Measurements from ENCODE around the gene ATF6. TPM values are rescaled to one million over a fixed set of nuclear protein-coding genes. Genes with fewer than 3 reads are reported as not detected.

Gene ATF6
- total RNA-seq, 1 experiment from 2014 or later: 20.9 TPM

DNA sequence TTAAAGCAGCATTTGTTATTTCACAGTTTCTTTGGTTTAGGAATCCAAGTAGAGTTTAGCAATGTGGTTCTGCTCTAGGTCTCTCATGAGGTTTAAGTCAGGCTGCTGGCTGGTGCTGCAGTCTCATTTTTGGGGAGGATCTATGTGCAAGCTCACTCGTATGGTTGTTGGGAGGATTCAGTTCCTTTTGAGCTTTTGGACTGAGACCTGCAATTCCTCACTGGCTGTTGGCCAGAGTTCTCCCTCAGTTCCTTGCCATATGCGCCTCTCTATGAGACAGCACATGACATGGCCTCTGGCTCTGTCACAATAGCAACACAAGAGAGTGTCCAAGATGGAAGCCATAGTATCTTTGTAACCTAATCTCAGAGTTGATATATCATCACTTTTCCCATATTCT lies 166.5 kb downstream of the ATF6 start:
- H3K9me3 ChIP-seq (ENCODE audit: control insufficient read depth in 1 of 2, insufficient read depth in 1 of 2, low read depth in 1 of 2, low read length in 2 of 2): no peaks in the 10 kb centered on the region
- H4K20me1 ChIP-seq (ENCODE audit: insufficient read depth): no peaks in the 10 kb centered on the region
- CTCF ChIA-PET: no interaction called here
- RAD21 ChIA-PET (ENCODE audit: low non-redundant PET in 1 of 2, low total read pairs in 2 of 2, uncharacterized antibody in 2 of 2, unreplicated experiment in 2 of 2): no interaction called here
- H2AFZ ChIP-seq (ENCODE audit: low read depth, low read length, poor library complexity, severe bottlenecking): no peak overlapping the region
- H3K4me2 ChIP-seq (ENCODE audit: low read length): no peak overlapping the region
- H3K9me2 ChIP-seq (ENCODE audit: insufficient read depth): no peaks in the 10 kb centered on the region
- no peak overlapping the region for H3K9ac ChIP-seq (ENCODE audit: low read length)
- no peak overlapping the region for H3K4me3 ChIP-seq (replicated peaks in 1 of 2; ENCODE audit: low read depth in 1 of 2, low read length in 2 of 2)
- POLR2A ChIA-PET: no interaction called here
- ATAC-seq (no peak), DNase-seq (ENCODE audit: low read depth, low spot score) (no peak)
- no TSS peak for BruUV-seq (replicated peaks)
- no peaks in the 10 kb centered on the region for H3K36me3 ChIP-seq (ENCODE audit: control insufficient read depth in 1 of 2, insufficient read depth in 2 of 2, low read length in 2 of 2)
- H3K79me2 ChIP-seq (ENCODE audit: insufficient read depth, low read length): no peaks in the 10 kb centered on the region
- H3K27ac ChIP-seq (ENCODE audit: low read depth, low read length): no peak overlapping the region
- no peaks in the 10 kb centered on the region for H3K27me3 ChIP-seq (ENCODE audit: insufficient read depth, low read length)
- intact Hi-C loops (cut with micrococcal nuclease): no loop called here
- no peak for TF ChIP-seq SIN3A (IDR thresholded peaks at IDR 0.05; ENCODE audit: low read depth)
- no peaks in the 10 kb centered on the region for H3K4me1 ChIP-seq (ENCODE audit: control insufficient read depth in 1 of 2, insufficient read depth in 2 of 2, low read length in 2 of 2)

DNA sequence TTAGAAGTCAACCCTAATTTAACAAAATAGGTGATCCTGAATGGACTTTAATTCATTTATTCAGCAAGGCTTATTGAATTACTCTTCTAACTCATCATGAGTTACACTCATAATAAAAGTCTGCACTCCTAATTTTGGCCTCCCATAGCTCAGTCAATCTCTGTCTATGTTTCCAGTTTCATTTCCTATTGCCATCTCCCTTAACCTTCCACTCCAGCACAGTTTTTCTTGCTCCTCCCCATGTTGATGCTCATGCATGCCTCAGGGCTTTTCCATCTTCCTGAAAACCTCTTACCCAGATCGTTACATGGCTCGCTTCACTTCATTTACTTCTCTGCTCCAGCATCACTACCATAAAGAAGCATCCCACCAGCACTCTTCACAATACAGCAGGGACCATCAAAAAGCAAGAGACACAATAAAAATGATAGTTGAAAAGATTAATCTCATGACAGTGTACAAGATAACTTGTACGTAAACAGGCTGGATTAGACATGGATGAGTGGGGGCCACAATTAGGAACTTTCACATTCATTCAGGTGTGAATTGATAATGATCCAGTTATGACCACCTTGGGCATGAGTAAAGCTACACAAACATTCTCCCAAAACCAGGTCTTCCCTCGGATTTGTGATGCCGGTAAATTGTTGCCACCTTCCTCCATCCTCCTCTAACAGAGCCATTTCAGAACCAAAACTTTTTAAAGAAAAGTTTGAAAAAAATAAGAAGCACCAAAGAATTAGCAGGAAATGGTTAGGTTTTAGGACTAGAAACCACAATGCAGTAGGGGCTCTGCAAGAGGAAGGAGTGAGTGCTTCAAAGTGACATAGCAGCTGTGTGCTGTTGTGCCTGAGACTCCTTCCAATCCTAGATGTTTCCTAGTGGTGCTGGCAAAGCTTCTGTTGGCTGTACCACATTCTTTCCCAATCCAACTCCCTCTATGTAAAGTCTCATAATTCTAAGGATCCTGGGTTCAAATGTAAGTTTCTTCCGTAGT lies 167.8 kb downstream of the ATF6 start:
- H3K27me3 ChIP-seq (ENCODE audit: insufficient read depth, low read length): no peaks in the 10 kb centered on the region
- ATAC-seq: no peak
- POLR2A ChIA-PET: no interaction called here
- H3K4me1 ChIP-seq (ENCODE audit: control insufficient read depth in 1 of 2, insufficient read depth in 2 of 2, low read length in 2 of 2): no peaks in the 10 kb centered on the region
- no peaks in the 10 kb centered on the region for H4K20me1 ChIP-seq (ENCODE audit: insufficient read depth)
- BruUV-seq (replicated peaks): no TSS peak
- H3K27ac ChIP-seq (ENCODE audit: low read depth, low read length): no peak overlapping the region
- H3K4me2 ChIP-seq (ENCODE audit: low read length): no peak overlapping the region
- H3K9me3 ChIP-seq (ENCODE audit: control insufficient read depth in 1 of 2, insufficient read depth in 1 of 2, low read depth in 1 of 2, low read length in 2 of 2): no peaks in the 10 kb centered on the region
- H3K9ac ChIP-seq (ENCODE audit: low read length): no peak overlapping the region
- H3K79me2 ChIP-seq (ENCODE audit: insufficient read depth, low read length): no peaks in the 10 kb centered on the region
- CTCF ChIA-PET: no interaction called here
- intact Hi-C loops (cut with micrococcal nuclease): no loop called here
- no peak for DNase-seq (ENCODE audit: low read depth, low spot score)
- no peaks in the 10 kb centered on the region for H3K36me3 ChIP-seq (ENCODE audit: control insufficient read depth in 1 of 2, insufficient read depth in 2 of 2, low read length in 2 of 2)
- RAD21 ChIA-PET (ENCODE audit: low non-redundant PET in 1 of 2, low total read pairs in 2 of 2, uncharacterized antibody in 2 of 2, unreplicated experiment in 2 of 2): no interaction called here
- H3K9me2 ChIP-seq (ENCODE audit: insufficient read depth): no peaks in the 10 kb centered on the region
- H3K4me3 ChIP-seq (replicated peaks in 1 of 2; ENCODE audit: low read depth in 1 of 2, low read length in 2 of 2): no peak overlapping the region
- no peak overlapping the region for H2AFZ ChIP-seq (ENCODE audit: low read depth, low read length, poor library complexity, severe bottlenecking)
- TF ChIP-seq ZNF274 (IDR thresholded peaks at IDR 0.05; ENCODE audit: low read depth, low read length): no peak
- no peak for TF ChIP-seq YY1 (IDR thresholded peaks at IDR 0.05; ENCODE audit: extremely low read depth, insufficient replicate concordance, low read depth, low read length)
- TF ChIP-seq, protein P1, sequence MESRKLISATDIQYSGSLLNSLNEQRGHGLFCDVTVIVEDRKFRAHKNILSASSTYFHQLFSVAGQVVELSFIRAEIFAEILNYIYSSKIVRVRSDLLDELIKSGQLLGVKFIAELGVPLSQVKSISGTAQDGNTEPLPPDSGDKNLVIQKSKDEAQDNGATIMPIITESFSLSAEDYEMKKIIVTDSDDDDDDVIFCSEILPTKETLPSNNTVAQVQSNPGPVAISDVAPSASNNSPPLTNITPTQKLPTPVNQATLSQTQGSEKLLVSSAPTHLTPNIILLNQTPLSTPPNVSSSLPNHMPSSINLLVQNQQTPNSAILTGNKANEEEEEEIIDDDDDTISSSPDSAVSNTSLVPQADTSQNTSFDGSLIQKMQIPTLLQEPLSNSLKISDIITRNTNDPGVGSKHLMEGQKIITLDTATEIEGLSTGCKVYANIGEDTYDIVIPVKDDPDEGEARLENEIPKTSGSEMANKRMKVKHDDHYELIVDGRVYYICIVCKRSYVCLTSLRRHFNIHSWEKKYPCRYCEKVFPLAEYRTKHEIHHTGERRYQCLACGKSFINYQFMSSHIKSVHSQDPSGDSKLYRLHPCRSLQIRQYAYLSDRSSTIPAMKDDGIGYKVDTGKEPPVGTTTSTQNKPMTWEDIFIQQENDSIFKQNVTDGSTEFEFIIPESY (IDR thresholded peaks at IDR 0.05; ENCODE audit: extremely low read depth, insufficient replicate concordance, low read length): no peak
- no peak for TF ChIP-seq EZH2phosphoT487 (IDR thresholded peaks at IDR 0.05; ENCODE audit: borderline replicate concordance)
- TF ChIP-seq, protein P2, sequence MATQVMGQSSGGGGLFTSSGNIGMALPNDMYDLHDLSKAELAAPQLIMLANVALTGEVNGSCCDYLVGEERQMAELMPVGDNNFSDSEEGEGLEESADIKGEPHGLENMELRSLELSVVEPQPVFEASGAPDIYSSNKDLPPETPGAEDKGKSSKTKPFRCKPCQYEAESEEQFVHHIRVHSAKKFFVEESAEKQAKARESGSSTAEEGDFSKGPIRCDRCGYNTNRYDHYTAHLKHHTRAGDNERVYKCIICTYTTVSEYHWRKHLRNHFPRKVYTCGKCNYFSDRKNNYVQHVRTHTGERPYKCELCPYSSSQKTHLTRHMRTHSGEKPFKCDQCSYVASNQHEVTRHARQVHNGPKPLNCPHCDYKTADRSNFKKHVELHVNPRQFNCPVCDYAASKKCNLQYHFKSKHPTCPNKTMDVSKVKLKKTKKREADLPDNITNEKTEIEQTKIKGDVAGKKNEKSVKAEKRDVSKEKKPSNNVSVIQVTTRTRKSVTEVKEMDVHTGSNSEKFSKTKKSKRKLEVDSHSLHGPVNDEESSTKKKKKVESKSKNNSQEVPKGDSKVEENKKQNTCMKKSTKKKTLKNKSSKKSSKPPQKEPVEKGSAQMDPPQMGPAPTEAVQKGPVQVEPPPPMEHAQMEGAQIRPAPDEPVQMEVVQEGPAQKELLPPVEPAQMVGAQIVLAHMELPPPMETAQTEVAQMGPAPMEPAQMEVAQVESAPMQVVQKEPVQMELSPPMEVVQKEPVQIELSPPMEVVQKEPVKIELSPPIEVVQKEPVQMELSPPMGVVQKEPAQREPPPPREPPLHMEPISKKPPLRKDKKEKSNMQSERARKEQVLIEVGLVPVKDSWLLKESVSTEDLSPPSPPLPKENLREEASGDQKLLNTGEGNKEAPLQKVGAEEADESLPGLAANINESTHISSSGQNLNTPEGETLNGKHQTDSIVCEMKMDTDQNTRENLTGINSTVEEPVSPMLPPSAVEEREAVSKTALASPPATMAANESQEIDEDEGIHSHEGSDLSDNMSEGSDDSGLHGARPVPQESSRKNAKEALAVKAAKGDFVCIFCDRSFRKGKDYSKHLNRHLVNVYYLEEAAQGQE (IDR thresholded peaks at IDR 0.05; ENCODE audit: low read depth): no peak
- no peak for TF ChIP-seq EZH2 (IDR thresholded peaks at IDR 0.05)
- no peak for TF ChIP-seq EGR1 (IDR thresholded peaks at IDR 0.05; ENCODE audit: low read depth)
- no peak for TF ChIP-seq POLR2AphosphoS5 (IDR thresholded peaks at IDR 0.05; ENCODE audit: low read depth, low read length)
- TF ChIP-seq ZFX (IDR thresholded peaks at IDR 0.05): no peak
- TF ChIP-seq, protein P3, sequence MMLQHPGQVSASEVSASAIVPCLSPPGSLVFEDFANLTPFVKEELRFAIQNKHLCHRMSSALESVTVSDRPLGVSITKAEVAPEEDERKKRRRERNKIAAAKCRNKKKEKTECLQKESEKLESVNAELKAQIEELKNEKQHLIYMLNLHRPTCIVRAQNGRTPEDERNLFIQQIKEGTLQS (IDR thresholded peaks at IDR 0.05): no peak
- TF ChIP-seq ELF1 (IDR thresholded peaks at IDR 0.05; ENCODE audit: borderline replicate concordance, low read depth): no peak
- TF ChIP-seq, protein P4, sequence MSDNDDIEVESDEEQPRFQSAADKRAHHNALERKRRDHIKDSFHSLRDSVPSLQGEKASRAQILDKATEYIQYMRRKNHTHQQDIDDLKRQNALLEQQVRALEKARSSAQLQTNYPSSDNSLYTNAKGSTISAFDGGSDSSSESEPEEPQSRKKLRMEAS (IDR thresholded peaks at IDR 0.05): no peak

All from HCT116 (cell line).